ENCODE data around the gene LPAR4.
A peak's percentile ranks its signal among the peaks of the same experiment; 100 is the strongest.

Gene LPAR4

DNA sequence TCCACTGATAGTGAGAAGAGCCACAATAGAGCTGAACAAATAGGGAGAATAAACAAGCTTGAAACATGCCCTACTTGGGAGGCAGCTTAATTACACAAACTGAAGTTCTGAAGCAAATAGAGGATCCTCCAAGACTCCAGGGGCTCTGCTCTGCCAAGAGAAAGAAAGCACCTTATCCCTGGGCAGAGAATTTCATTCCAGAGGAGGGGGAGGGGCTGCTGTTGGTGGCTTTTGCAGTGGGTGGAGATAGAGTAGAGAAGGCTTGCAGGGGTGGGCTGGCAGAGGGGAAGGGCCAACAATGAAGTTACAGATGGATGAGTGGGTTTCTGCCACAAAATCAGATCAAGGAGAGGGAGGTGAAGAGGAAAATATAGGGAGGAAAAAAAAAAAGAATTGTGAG, 1.0 kb upstream of the LPAR4 start:
- TF ChIP-seq, protein P1, sequence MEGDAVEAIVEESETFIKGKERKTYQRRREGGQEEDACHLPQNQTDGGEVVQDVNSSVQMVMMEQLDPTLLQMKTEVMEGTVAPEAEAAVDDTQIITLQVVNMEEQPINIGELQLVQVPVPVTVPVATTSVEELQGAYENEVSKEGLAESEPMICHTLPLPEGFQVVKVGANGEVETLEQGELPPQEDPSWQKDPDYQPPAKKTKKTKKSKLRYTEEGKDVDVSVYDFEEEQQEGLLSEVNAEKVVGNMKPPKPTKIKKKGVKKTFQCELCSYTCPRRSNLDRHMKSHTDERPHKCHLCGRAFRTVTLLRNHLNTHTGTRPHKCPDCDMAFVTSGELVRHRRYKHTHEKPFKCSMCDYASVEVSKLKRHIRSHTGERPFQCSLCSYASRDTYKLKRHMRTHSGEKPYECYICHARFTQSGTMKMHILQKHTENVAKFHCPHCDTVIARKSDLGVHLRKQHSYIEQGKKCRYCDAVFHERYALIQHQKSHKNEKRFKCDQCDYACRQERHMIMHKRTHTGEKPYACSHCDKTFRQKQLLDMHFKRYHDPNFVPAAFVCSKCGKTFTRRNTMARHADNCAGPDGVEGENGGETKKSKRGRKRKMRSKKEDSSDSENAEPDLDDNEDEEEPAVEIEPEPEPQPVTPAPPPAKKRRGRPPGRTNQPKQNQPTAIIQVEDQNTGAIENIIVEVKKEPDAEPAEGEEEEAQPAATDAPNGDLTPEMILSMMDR (IDR thresholded peaks at IDR 0.05) = no peak
- Histone ChIP-seq H3K27ac (no peak overlapping the region), H3K4me3 (no peak overlapping the region)
- no peak for DNase-seq (ENCODE audit: low spot score)

DNA sequence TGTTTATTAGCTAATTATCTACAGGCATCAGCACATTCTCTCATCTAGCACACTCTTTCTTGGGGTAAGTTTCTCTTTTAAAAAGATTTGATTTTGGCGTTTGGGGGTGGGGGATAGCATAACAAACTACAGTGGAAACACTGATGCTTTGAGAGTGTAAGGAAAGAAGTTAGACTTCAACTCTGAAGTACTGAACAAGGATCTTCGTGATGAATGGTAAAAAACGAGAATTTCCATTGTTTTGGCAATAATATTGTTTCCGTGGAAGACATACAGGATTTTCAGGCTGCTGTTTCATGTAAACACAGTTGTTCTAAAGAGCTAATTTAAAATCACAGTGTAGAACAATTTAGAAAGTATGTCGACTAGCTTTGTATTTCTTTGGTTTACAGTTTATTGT, 451 bp downstream of the LPAR4 start:
- TF ChIP-seq, protein P1 (IDR thresholded peaks at IDR 0.05) = no peak
- DNase-seq (ENCODE audit: low spot score) = no peak
- Histone ChIP-seq H3K27ac (no peak overlapping the region), H3K4me3 (peak overlapping the region; percentile 55)

DNA sequence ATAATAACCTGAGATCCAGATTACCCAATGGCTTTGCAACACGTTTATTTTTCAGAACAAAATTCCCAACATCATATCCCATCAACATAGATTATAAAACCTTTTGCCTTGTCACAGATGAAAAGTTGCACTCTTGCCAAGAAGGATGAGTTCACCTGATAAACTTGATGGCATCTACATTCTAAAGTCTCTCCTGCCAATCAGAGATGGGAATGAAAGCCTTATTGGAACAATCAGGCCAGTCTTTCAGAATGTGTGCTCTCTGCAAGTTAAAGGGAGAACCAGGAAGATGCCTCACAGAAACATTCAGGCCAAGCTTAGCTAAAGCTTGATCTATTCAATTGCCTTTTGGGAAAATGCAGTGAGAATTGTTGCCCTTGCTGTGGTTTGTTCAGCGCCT, 1.3 kb downstream of the LPAR4 start:
- no peak for DNase-seq (ENCODE audit: low spot score)
- TF ChIP-seq, protein P1 (IDR thresholded peaks at IDR 0.05) = no peak

GRCh38 chrX:78753571-78753970, 6.1 kb downstream of the LPAR4 start:
- Histone ChIP-seq H3K27ac (no peak overlapping the region), H3K4me3 (no peak overlapping the region)
- DNase-seq (ENCODE audit: low spot score) = no peak
- TF ChIP-seq, protein P1 (IDR thresholded peaks at IDR 0.05) = no peak

More for the DNA sequence above, 1.3 kb downstream of the LPAR4 start:
- no peak overlapping the region for H3K4me3 ChIP-seq
- H3K27ac ChIP-seq = no peak overlapping the region

- H3K27ac ChIP-seq = no peak overlapping the region
- no peak overlapping the region for H3K4me3 ChIP-seq
- DNase-seq (ENCODE audit: low spot score) = no peak
- TF ChIP-seq, protein P1 (IDR thresholded peaks at IDR 0.05) = no peak
Observed at GRCh38 chrX:78754917-78755316, 7.4 kb downstream of the LPAR4 start.

- DNase-seq (ENCODE audit: low spot score) = no peak
- no peak overlapping the region for H3K27ac ChIP-seq
- TF ChIP-seq, protein P1 (IDR thresholded peaks at IDR 0.05) = no peak
- H3K4me3 ChIP-seq = no peak overlapping the region
Observed at GRCh38 chrX:78759081-78759480, 11.6 kb downstream of the LPAR4 start.

DNA sequence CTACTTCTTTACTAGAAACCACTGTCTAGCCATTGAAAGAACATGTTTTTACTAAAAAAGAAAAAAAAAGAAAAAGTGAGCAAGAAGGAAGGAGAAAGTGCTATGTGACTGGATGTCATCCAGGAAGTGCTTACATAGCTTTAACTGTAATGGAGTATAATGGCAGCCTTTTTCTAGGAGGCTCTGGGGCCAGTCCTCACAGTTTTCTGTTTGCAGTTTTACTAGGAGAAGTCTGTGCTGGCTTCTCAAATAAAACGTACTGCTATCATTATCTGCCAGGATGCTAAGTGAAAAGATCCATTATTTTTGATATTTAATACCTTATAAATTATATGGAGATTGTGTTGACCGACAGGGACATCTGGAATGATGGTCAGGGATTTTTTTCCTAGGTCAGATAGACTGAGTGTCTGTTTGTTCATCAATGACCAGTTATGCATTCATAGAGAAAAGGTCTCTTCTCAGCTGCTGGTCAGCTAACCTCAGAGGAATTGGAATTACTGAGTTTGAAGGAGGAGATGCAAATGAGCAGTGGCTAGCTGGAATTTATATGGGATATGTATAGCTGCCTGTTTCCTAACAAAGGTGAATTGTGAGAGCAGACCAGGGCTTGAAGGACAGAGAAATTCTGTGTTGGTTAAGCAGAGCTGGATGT, 21.7 kb downstream of the LPAR4 start:
- Histone ChIP-seq H3K27ac (no peak overlapping the region), H3K4me3 (no peak overlapping the region)
- no peak for DNase-seq (ENCODE audit: low spot score)
- TF ChIP-seq, protein P1 (IDR thresholded peaks at IDR 0.05) = no peak

All from coronary artery (tissue), 2 donors.